Glutamatergic neuron (in vitro differentiated cells): ENCODE measurements around the gene PCDHGA8. TPM values are rescaled to one million over a fixed set of nuclear protein-coding genes. Genes with fewer than 3 reads are reported as not detected.
A peak's percentile ranks its signal among the peaks of the same experiment; 100 is the strongest.
"Not testable (repeated sequence)": the region's sequence is repeated elsewhere in the genome, so short reads cannot be mapped to it uniquely, and the experiment has no call there.

ENCODE experiments used
- DNase-seq: peaks from one replicate; pipeline ENCODE4 v3.0.0; 2022
- H3K27ac Mint-ChIP-seq: one replicate; pipeline ENCODE4 v1.8.0; 2020; ENCODE audit warnings: mild to moderate bottlenecking, mixed read lengths, inconsistent platforms; ENCODE audit not compliant: unreplicated experiment
- H3K27me3 Mint-ChIP-seq: one replicate; pipeline ENCODE4 v1.8.0; 2020; ENCODE audit warnings: mild to moderate bottlenecking, moderate library complexity, mixed read lengths, inconsistent platforms; ENCODE audit not compliant: unreplicated experiment
- H3K36me3 Mint-ChIP-seq: one replicate; pipeline ENCODE4 v1.8.0; 2020; ENCODE audit warnings: mild to moderate bottlenecking, mixed read lengths, inconsistent platforms; ENCODE audit not compliant: unreplicated experiment
- H3K4me1 Mint-ChIP-seq: one replicate; pipeline ENCODE4 v1.8.0; 2020; ENCODE audit warnings: mild to moderate bottlenecking, low read depth, mixed read lengths, inconsistent platforms; ENCODE audit not compliant: unreplicated experiment
- H3K4me3 Mint-ChIP-seq: one replicate; pipeline ENCODE4 v1.8.0; 2020; ENCODE audit warnings: mild to moderate bottlenecking, mixed read lengths, inconsistent platforms; ENCODE audit not compliant: unreplicated experiment
- H3K9me3 Mint-ChIP-seq: one replicate; pipeline ENCODE4 v1.8.0; 2020; ENCODE audit warnings: mild to moderate bottlenecking, moderate library complexity, mixed read lengths, inconsistent platforms; ENCODE audit not compliant: unreplicated experiment
- total RNA-seq: library from RNA; stranded (reverse); fragmentation: NEBNext Ultra II Directional; extraction: Animal tissue kit (Norgen Biotek cat#: 25700); gene quantifications from one replicate; pipeline ENCODE4 v1.2.1, GENCODE V29; 2021; ENCODE audit not compliant: unreplicated experiment
- TF ChIP-seq, protein P1 (sequence below): fragments of 200-600 bp; sonication (generic); IDR thresholded peaks from one replicate; pipeline ENCODE4 v1.5.0; 2021; ENCODE audit not compliant: partially characterized antibody, unreplicated experiment

Gene PCDHGA8
- total RNA-seq, 1 donor from 2014 or later: 7.2 TPM

DNA sequence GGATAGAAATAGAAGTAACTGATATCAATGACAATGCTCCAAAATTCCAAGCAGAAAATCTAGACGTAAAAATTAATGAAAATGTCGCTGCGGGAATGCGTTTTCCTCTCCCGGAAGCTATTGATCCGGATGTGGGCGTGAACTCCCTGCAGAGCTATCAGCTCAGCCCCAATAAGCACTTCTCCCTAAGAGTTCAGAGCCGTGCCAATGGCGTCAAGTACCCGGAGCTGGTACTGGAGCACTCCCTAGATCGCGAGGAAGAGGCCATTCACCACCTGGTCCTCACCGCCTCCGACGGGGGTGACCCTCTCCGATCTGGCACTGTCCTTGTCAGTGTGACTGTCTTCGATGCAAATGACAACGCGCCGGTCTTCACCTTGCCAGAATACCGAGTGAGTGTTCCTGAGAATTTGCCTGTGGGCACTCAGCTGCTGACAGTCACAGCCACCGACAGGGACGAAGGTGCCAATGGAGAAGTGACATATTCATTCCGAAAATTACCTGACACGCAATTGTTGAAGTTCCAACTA, 21.2 kb downstream of the PCDHGA8 start:
- Mint-ChIP-seq H3K9me3 (peaks cover 60% of the 10 kb centered on the region), H3K27ac (peak overlapping the region; percentile 55), H3K4me1 (peaks cover 3% of the 10 kb centered on the region), H3K27me3 (peaks cover 29% of the 10 kb centered on the region), H3K4me3 (peak overlapping the region; percentile 80), H3K36me3 (peaks cover 66% of the 10 kb centered on the region)
- DNase-seq: no peak
- TF ChIP-seq, protein P1, sequence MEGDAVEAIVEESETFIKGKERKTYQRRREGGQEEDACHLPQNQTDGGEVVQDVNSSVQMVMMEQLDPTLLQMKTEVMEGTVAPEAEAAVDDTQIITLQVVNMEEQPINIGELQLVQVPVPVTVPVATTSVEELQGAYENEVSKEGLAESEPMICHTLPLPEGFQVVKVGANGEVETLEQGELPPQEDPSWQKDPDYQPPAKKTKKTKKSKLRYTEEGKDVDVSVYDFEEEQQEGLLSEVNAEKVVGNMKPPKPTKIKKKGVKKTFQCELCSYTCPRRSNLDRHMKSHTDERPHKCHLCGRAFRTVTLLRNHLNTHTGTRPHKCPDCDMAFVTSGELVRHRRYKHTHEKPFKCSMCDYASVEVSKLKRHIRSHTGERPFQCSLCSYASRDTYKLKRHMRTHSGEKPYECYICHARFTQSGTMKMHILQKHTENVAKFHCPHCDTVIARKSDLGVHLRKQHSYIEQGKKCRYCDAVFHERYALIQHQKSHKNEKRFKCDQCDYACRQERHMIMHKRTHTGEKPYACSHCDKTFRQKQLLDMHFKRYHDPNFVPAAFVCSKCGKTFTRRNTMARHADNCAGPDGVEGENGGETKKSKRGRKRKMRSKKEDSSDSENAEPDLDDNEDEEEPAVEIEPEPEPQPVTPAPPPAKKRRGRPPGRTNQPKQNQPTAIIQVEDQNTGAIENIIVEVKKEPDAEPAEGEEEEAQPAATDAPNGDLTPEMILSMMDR: no peak

DNA sequence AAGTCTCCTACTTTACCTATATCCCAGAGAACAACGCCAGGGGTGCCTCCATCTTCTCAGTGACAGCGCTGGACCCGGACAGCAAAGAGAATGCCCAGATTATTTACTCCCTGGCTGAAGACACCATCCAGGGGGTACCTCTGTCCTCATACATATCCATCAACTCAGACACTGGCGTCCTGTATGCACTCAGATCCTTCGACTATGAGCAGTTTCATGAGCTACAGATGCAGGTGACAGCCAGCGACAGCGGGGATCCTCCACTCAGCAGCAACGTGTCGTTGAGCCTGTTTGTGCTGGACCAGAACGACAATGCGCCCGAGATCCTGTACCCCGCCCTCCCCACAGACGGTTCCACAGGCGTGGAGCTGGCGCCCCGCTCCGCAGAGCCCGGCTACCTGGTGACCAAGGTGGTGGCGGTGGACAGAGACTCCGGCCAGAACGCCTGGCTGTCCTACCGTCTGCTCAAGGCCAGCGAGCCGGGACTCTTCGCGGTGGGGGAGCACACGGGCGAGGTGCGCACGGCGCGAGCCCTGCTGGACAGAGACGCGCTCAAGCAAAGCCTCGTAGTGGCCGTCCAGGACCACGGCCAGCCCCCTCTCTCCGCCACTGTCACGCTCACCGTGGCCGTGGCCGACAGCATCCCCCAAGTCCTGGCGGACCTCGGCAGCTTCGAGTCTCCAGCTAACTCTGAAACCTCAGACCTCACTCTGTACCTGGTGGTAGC, 22.3 kb downstream of the PCDHGA8 start:
- DNase-seq, H3K4me1 Mint-ChIP-seq, H3K27ac Mint-ChIP-seq, H3K4me3 Mint-ChIP-seq: not testable (repeated sequence)
- Mint-ChIP-seq H3K9me3 (peaks cover 58% of the 10 kb centered on the region), H3K36me3 (peaks cover 65% of the 10 kb centered on the region), H3K27me3 (peaks cover 26% of the 10 kb centered on the region)

DNA sequence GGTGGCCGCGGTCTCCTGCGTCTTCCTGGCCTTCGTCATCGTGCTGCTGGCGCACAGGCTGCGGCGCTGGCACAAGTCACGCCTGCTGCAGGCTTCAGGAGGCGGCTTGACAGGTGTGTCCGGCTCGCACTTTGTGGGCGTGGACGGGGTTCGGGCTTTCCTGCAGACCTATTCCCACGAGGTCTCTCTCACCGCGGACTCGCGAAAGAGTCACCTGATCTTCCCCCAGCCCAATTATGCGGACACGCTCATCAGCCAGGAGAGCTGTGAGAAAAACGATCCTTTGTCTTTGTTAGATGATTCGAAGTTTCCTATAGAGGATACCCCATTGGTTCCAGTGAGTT, 22.8 kb downstream of the PCDHGA8 start:
- not testable (repeated sequence) for H3K27ac Mint-ChIP-seq, H3K4me1 Mint-ChIP-seq, DNase-seq, H3K4me3 Mint-ChIP-seq
- H3K9me3 Mint-ChIP-seq: peaks cover 60% of the 10 kb centered on the region
- peaks cover 67% of the 10 kb centered on the region for H3K36me3 Mint-ChIP-seq
- H3K27me3 Mint-ChIP-seq: peaks cover 27% of the 10 kb centered on the region

DNA sequence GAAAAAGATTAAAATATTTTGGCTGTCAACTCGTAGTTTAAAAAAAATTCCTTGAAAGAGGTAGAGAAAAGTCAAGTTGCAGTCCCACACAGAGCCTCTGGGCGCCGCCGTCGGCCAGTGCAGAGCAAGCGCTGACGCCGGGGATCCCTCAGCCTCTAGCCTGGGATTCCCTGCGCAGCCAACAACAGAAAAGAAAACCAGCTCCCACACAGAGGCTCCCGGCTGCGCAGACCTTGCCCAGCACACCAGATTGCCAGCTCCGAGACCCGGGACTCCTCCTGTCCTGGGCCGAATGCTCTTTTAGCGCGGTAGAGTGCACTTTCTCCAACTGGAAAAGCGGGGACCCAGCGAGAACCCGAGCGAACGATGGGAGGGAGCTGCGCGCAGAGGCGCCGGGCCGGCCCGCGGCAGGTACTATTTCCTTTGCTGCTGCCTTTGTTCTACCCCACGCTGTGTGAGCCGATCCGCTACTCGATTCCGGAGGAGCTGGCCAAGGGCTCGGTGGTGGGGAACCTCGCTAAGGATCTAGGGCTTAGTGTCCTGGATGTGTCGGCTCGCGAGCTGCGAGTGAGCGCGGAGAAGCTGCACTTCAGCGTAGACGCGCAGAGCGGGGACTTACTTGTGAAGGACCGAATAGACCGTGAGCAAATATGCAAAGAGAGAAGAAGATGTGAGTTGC, 25.2 kb downstream of the PCDHGA8 start, which contains the start of gene PCDHGB7:
Gene PCDHGB7 (plus strand): TSS at position 184 of the 679 bp plus-strand sequence. CDS start 183 bp downstream, at position 367.
- peaks cover 81% of the 10 kb centered on the region for H3K36me3 Mint-ChIP-seq
- H3K27ac Mint-ChIP-seq: peak within 1 kb of the TSS; percentile 94
- H3K27me3 Mint-ChIP-seq: peaks cover 30% of the 10 kb centered on the region
- H3K4me3 Mint-ChIP-seq: peak within 1 kb of the TSS; percentile 92
- DNase-seq: peak; percentile 74
- H3K9me3 Mint-ChIP-seq: peaks cover 69% of the 10 kb centered on the region
- H3K4me1 Mint-ChIP-seq: not testable (repeated sequence)
- TF ChIP-seq, protein P1: peak; percentile 53

DNA sequence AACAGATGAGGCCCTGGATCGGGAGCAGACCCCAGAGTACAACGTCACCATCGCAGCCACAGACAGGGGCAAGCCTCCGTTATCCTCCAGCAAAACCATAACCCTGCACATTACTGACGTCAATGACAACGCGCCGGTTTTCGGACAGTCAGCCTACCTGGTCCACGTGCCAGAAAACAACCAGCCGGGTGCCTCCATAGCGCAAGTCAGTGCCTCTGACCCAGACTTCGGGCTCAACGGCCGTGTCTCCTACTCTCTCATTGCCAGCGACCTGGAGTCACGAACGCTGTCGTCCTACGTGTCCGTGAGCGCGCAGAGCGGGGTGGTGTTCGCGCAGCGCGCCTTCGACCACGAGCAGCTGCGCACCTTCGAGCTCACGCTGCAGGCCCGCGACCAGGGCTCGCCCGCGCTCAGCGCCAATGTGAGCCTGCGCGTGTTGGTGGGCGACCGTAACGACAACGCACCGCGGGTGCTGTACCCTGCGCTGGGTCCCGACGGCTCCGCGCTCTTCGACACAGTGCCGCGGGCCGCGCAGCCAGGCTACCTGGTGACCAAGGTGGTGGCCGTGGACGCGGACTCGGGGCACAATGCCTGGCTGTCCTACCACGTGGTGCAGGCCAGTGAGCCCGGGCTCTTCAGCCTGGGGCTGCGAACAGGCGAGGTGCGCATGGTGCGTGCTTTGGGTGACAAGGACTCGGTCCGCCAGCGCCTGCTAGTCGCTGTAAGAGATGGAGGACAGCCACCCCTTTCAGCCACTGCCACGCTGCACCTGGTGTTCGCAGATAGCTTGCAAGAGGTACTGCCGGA, 26.8 kb downstream of the PCDHGA8 start:
- TF ChIP-seq, protein P1: no peak
- no peaks in the 10 kb centered on the region for H3K4me1 Mint-ChIP-seq
- no peak for DNase-seq
- H3K27ac Mint-ChIP-seq: peak overlapping the region; percentile 24
- H3K27me3 Mint-ChIP-seq: peaks cover 27% of the 10 kb centered on the region
- peaks cover 66% of the 10 kb centered on the region for H3K9me3 Mint-ChIP-seq
- peaks cover 78% of the 10 kb centered on the region for H3K36me3 Mint-ChIP-seq
- peak overlapping the region; percentile 92 for H3K4me3 Mint-ChIP-seq
